NCI-H774 (cell line): ENCODE data around the gene TMEM181.
"Not testable (repeated sequence)": the region's sequence is repeated elsewhere in the genome, so short reads cannot be mapped to it uniquely, and the experiment has no call there.

Experiments
- DNase-seq: peaks from one replicate; lab custom pipeline; 2025; lab: John Stamatoyannopoulos, UW

TMEM181 gene

GRCh38 chr6:158595223-158595622 lies 35.3 kb downstream of the TMEM181 start:
- DNase-seq: no peak

- no peak for DNase-seq
Measured at GRCh38 chr6:158596861-158597260, 37.0 kb downstream of the TMEM181 start.

- no peak for DNase-seq
Measured at GRCh38 chr6:158597565-158597964, 37.7 kb downstream of the TMEM181 start.

- DNase-seq: no peak
Measured at GRCh38 chr6:158599635-158600034, 39.7 kb downstream of the TMEM181 start.

GRCh38 chr6:158603261-158604047 lies 43.6 kb downstream of the TMEM181 start:
- DNase-seq: no peak

GRCh38 chr6:158604048-158604406 lies 44.1 kb downstream of the TMEM181 start:
- no peak for DNase-seq

- DNase-seq: peak; percentile 47
Measured at GRCh38 chr6:158605266-158605878, 45.5 kb downstream of the TMEM181 start.

GRCh38 chr6:158606011-158606410 lies 46.1 kb downstream of the TMEM181 start:
- not testable (repeated sequence) for DNase-seq

- no peak for DNase-seq
Measured at GRCh38 chr6:158606935-158607334, 47.0 kb downstream of the TMEM181 start.

GRCh38 chr6:158607411-158608170 lies 47.7 kb downstream of the TMEM181 start:
- DNase-seq: no peak

- DNase-seq: no peak
Measured at GRCh38 chr6:158608221-158608620, 48.3 kb downstream of the TMEM181 start.

- DNase-seq: no peak
Measured at GRCh38 chr6:158609455-158610155, 49.7 kb downstream of the TMEM181 start.

GRCh38 chr6:158610319-158610968 lies 50.6 kb downstream of the TMEM181 start:
- no peak for DNase-seq

- no peak for DNase-seq
Measured at GRCh38 chr6:158611039-158611438, 51.1 kb downstream of the TMEM181 start.

- no peak for DNase-seq
Measured at GRCh38 chr6:158611541-158612370, 51.9 kb downstream of the TMEM181 start.

- DNase-seq: not testable (repeated sequence)
Measured at GRCh38 chr6:158614606-158615005, 54.7 kb downstream of the TMEM181 start.

GRCh38 chr6:158618289-158618688 lies 58.4 kb downstream of the TMEM181 start:
- DNase-seq: not testable (repeated sequence)

GRCh38 chr6:158619922-158620801 lies 60.3 kb downstream of the TMEM181 start:
- no peak for DNase-seq

GRCh38 chr6:158620963-158621693 lies 61.2 kb downstream of the TMEM181 start:
- no peak for DNase-seq
